ENCODE data around the gene ARHGEF12.

DNA sequence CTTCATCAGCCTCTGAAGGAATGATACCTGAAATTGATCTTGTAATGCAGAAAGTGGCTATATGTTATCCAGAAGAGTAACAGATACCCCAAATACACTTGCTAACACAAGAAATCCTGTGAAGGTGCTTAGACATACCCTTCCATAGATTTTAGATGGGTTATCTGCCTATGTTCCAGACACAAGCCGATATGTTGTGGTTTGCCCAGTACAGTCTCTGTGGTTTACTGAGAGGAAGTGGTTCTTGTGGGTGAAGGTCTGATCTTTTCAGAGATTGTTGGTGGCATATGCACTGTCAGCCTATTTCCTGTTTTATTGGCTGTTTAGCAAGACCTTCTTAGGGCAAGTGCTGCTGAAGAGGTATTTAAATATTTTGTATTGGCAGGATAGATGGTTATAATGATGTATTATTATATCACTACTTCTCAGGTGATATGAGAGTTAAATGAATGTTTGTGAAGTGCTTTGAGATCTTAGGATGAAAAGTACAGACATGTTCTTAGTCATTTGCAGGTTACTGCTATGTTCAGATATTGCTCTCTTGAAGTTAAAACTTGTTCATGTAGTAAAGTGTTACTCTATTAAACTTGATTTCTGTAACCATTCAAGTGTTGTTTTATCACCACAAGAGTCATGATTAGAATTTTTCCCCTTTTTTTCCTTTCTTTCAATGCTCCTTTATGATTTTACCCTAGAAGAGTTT lies 8.2 kb downstream of the ARHGEF12 start:
- TF ChIP-seq, protein P1, sequence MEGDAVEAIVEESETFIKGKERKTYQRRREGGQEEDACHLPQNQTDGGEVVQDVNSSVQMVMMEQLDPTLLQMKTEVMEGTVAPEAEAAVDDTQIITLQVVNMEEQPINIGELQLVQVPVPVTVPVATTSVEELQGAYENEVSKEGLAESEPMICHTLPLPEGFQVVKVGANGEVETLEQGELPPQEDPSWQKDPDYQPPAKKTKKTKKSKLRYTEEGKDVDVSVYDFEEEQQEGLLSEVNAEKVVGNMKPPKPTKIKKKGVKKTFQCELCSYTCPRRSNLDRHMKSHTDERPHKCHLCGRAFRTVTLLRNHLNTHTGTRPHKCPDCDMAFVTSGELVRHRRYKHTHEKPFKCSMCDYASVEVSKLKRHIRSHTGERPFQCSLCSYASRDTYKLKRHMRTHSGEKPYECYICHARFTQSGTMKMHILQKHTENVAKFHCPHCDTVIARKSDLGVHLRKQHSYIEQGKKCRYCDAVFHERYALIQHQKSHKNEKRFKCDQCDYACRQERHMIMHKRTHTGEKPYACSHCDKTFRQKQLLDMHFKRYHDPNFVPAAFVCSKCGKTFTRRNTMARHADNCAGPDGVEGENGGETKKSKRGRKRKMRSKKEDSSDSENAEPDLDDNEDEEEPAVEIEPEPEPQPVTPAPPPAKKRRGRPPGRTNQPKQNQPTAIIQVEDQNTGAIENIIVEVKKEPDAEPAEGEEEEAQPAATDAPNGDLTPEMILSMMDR (IDR thresholded peaks at IDR 0.05), result no peak
- no peak for TF ChIP-seq POLR2A (IDR thresholded peaks at IDR 0.05)
